GM18502 (cell line): Measurements from ENCODE around the gene ZEB2.
A peak's percentile ranks its signal among the peaks of the same experiment; 100 is the strongest.

Source experiments
- ATAC-seq: cut with Tn5 transposase; IDR thresholded peaks from one replicate; pipeline ENCODE4 v1.9.1; 2021; ENCODE audit warnings: mild to moderate bottlenecking; ENCODE audit not compliant: unreplicated experiment, poor library complexity

Gene ZEB2

DNA sequence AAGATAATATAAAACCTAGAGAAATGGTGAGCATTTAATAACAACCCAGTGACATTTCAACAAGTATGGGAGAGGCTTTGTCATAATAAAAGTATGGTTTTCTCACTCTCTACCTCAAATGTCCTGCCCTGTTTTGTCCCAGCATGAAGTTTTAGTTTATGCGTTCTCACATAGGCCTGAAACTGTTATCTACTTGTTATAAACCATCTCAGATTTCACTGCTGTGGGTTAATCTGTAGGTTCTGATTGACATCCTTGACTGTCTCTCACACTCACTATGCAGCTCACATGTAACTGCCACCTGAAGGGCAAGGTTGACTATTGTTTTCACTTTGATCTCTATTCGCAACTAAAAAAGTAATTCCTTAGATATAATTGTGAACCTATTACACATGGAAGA is 44.9 kb downstream of the ZEB2 start:
- no peak for ATAC-seq

DNA sequence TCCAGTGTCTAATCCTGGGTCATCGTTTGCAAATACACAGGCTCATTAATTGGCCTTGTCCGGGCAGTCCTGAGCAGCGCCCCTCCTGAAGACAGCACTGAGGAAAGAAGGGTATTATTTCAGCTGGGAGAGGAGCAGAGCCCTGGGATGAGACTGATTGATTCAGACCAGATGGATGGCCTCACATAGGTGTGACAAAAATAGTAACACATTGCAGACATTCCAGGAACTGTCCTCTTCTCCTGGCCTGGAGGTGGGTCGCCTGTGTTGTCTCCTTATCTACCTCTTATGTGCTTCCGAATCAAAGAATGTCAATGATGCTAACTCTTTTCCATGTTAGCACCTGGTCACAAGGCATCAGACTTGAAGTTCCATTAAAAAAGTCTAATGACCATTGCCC is 45.9 kb downstream of the ZEB2 start:
- no peak for ATAC-seq

DNA sequence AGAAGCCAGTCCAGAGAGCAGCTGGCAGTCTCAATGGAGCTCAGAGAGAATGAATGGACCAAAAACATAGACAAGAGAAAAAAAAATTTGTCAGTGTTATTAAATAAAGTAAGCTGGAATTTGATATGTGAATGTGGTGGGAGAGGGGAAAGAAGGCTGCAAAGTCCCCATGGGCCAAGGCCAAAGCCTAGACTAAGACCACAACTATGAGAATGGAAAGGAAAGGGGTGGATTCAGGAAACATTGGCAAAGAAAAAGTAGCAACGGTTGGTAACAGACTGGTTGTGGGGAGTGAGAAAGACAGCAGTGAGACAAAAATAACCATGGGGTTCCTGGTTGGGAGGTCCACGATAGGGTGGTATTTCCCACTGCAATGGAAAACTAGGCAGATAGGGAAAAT is 47.0 kb downstream of the ZEB2 start:
- no peak for ATAC-seq

DNA sequence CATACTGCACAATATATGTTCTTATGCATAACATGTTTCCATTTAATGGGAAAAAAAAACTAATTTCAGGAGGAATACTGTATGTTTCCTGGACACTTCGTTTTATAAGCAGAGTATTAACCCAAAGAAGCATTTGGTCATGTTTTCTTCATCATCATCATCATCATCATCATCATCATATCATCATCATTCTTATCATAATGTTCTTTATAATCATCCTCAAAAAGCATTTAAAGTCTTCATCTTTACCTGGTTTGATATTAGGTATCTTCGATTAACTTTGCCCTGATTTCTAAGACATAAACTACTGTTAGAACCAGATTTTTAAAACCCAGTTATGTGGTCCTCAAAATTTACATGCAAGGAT is 47.9 kb downstream of the ZEB2 start:
- no peak for ATAC-seq

DNA sequence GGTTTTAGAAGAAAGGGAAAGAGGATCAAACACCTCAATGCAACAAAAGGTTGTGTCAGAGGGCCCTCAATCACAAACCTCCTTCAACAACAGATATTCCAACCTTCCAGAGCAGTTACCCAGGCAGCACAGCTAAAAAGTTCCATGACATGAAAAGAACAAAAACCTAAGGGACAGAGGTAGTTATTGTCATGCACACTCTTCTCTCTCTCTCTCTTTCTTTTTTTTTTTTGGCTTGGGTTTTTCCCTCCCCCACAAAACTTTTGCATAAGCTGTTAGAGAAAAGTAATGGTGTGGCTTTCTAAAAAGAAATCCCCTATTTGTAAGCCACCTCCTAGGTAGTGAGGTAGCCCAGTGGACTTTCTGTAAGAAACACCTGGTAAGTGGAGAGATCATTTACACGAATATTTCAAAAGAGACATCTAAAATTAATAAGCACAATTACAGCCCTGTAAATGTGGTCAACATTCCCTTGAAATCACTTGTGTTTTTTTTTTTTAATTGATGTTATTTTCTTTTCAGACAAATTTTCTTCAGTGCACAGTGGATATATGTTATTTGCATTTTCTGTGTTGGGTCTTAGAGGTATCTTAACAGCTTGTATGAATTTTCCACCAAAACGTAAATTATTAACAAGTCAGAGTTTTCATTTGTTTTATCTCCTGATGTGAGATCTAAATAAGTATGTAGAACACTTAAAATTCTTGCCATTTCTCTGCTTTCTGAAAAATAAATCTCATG is 48.4 kb downstream of the ZEB2 start:
- peak; percentile 90 for ATAC-seq

DNA sequence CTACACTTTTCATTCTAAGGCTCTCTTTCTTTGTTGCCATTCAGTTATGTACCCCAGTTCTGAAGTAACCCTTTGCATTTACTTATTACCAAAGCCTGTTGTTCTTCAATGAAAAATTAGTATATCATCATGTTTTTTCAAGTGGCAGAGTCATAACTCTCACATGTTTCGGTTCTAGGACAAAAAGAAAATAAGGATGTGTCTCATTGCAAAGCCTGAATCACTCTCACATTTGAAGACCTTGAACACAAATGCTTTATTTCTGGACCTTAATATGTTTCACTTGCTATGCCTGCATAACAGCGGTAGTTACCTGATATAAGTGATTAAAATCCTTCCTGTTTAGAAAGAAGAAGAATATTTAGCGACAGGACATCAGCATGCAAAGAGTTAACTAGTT is 49.1 kb downstream of the ZEB2 start:
- no peak for ATAC-seq

DNA sequence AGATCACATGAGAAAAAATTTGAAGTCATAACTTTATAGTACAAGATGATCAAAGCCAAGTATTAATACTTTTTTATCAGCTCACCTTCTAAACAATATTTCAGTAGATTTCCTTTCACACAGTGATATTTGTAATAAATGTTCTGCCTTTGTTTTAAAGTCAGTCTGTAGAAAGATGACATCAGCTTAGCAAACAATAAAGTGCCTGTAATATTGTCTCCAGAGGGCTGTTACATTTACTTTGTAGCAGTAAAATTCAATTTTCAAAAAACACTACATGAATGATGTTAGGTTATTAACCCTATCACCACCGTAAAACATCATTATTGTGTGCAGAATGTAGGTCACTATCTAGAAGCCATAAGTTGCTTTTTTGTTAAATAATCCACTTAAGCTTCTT is 49.6 kb downstream of the ZEB2 start:
- no peak for ATAC-seq

DNA sequence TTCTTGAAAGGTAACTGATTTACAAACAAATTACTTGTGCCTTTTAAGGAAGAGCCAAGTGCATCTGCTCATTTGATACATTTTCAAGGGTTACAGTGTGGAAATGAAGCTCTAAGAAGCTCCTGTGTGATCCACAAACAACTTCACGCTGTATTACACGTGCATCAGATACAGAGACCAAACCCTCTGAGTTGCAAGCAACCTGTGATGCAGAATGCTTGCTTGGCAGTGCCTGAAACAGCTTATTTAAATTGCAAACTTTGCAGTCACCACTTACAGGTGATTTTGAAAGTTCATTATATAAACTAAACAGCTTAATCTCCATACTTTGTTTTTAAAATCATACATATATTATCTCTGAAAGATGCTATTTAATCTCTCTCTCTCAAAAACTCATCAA is 50.1 kb downstream of the ZEB2 start:
- no peak for ATAC-seq

DNA sequence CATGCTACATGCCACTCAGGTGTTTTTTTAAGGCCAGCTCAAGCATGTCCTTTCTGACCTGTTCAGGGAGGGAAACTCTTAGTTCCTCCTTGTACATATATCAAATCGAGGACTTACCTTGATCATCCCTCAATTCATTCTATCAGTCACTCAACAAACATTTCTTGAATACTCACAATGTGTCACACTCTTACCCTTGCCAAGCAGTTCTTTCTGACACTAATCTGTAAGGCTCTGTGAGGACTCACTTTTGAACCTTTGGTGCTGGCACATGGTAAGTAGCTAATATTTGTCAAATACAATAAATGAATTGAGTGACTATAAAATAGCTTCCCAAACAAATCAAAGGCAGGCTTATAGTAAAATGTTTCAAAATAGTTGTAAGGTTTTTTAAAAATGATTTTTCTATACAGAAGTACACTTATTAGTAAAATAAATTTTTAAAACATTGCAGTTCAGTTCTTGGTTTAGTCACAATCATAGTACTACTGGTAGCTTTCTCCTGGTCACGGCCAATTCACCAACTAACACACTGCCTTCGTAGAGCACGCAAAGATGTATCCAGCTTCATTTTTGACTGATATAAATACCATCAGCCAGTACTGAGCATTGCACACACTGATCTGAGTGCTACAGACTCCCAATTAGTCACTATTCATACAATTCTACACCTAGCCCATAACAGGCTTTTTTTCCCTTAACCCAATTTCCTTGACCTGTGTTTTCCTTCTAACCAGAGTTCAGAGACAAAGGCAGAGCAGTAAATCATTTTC is 50.9 kb downstream of the ZEB2 start:
- ATAC-seq, result no peak

DNA sequence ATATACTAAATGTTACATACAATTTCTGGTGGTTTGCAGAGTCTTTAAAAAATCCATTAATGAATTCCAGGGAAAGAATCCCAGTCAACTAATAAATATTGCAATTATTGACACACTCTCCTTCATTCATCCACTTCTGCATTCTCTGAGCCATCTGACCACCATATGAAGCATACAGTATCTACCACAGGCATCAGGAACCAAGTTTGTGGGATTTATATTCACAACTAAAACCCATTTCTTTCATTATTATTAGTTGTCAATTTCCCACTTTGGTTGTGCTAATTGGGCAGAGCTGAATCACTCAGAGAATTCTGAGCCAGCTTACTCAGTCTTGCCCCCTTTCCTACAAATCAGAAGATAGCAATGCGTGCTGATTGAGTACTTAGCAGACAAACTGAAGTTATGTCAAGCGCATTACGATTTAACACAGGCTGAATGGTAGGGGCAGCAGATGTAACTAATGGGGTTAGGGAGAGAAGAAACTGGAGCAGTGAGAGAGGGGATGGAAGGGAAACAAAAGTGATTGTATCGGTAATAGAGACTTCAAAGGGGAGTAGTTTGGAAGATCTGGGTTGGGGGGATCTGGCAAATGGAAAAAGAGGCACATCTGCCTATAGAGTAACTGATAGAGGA is 52.3 kb downstream of the ZEB2 start:
- no peak for ATAC-seq

DNA sequence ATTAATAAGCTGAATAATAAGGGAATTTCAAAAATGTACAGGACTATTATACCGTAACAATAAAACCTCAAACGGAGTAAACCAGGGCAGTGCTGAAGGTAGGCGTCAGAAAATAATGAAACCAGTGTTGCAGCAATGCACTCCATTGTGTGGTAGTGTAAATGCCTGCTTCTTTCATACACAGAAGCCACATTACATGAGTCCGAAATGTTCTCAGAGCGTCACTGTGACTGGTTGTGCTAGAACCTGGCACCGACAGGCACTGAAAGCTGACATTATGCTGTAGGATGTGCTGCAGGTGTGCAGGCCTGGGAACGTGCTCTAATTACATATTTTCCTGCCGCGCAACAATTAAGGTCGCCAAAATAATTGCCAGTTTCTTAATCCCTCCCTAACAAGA is 53.3 kb downstream of the ZEB2 start:
- ATAC-seq, result no peak

DNA sequence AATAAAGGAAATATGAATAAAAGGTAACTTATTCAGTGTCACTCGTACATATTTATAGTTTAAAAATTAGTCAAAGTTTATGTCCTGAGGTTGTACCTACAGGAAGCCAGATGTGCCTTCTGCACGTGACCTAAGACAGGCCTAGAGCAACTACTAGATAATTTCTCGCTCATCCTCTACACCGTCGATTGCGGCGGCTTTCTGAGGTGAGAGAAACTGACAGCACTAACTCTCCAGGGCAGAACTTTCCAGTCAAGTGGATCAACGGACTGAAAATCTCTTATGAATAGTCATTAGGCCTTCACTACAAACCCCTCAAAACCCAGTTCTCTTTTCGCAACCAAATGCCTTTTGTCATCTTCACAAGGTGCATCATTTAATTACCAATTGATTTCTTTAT is 54.2 kb downstream of the ZEB2 start:
- ATAC-seq, result no peak

DNA sequence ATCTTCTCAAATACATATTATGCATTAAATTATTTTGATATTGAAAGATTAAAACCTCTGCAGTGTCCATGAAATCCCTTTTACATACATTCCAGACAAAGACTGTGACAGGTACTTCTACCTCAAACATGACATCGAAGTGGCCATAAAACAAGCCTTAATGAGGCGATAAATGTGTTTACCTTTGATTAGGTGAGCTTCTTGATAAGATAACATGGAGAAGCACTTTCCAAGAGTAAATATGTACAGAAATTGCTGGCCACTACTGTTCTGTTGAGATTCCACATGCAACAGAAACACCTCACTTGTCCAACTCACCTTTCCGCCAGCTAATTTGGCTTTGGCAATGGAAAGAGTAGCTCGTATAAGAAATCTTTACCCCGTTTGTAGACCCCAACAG is 55.2 kb downstream of the ZEB2 start:
- no peak for ATAC-seq

DNA sequence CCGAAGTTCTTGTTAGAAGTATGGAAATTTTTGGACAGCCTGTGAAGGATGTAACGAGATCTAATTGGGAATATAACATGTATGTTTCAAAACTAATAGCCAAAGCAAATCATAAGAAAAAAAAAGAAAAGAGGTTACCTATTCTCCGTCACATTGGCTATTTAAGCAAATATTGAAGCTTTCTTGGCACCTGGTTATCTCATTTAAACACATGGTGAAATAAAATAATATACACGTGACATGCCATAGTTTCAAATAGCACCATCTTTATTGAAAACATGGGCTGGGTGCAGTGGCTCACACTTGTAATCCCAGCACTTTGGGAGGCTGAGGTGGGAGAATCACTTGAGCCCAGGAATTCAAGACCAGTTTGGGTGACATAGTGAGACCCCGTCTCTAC is 56.7 kb downstream of the ZEB2 start:
- no peak for ATAC-seq

DNA sequence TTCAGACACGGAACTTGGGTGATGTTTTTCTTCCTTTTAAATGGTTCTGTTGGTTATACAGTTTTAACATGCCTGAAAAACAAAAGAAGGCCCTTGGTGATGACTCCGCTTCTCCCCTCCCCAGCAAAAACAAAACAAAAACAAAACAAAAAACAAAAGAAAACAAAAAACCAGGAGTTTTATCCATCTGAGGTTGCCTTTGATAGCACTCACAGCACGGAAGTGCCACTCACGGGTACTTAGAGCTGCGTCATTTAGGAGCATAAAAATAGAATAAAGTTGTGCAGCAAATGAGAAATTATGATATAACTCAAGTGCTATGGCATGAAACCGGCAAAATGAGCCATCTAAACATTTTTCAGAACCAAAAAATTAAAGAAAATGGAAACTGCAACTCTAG is 57.7 kb downstream of the ZEB2 start:
- ATAC-seq, result no peak

DNA sequence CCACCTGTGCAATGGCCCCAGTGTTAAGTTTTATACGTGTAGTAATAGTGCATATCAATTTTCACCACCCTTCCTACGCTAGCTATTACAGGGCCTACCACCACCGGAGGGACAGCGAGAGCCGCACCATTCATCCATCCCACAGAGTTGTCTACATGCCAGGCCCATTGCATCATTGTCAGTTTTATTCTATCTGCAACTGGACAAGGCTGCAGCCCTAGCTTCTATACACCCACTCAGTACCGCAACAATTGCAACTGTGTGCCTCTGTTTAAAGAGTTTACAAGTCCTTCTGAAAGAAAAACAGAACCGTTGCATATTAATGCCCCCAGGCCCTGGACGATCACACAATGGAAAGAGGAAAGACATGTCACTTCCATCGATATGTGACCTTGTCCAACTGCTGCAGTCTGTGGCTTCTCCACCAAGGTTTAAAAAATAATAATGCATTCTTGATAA is 58.6 kb downstream of the ZEB2 start:
- ATAC-seq, result no peak

DNA sequence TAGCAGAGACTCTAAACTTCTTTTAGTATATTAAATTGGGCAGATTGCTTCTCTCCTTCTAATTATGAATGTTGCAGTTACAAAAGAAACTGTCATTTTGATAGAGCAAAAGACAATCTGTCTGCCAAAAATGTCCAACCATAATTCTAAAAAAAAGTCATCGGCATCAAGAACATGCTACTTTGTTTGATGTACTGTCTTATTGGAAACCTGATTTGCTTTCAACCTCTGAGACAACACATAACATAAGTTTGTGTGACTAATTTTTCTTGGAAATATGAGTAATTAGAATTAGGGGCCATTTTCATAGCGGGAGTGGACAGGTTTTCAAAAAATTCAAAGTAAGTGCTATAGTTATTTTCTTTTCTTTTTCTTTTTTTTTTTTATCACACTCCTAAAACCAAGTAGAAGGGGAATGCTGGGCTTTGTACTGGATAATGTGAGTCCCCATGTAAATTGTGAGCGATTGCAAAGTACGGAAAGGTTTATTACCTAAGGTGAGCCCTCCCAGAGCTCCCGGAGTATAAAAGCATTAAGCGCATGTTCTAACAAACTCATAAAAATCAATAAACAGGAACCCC is 59.1 kb downstream of the ZEB2 start:
- ATAC-seq, result no peak

DNA sequence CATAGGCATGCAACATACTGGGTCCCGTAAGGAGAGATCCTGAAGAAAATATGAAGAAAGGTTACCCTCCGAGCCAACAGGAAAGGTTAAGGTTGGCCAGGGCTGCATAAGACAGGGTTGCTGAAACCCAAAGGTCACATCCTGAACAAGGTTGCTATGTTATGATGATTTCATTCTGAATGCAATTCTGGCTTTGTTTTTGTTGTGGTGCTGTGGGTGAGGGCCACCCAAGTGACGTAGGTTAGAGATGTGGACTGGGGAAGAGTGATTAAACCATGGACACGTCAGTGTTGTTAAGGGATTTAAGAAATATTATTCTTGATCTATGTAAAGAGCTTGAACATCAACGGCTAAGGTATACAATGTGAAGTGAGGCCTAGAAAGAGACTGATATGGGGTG is 60.0 kb downstream of the ZEB2 start:
- ATAC-seq, result no peak

DNA sequence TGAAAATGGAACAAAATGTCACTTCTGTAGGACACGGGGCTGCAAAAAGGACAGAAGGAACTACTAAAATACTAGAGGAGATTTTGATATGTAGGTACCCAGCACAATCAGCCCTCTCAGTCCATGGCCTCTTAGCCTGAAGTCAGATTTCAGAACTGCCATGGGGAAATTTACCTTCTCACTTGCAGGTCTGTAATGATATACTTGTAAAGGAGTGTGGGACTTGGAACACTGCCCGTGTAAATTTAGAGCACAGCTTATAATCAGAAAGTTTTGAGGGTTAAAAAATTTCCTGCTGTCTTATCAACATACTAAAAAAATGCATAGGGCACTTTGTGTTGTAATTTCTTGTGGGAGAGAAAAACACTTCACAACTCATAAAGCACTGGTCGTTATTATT is 60.6 kb downstream of the ZEB2 start:
- no peak for ATAC-seq

DNA sequence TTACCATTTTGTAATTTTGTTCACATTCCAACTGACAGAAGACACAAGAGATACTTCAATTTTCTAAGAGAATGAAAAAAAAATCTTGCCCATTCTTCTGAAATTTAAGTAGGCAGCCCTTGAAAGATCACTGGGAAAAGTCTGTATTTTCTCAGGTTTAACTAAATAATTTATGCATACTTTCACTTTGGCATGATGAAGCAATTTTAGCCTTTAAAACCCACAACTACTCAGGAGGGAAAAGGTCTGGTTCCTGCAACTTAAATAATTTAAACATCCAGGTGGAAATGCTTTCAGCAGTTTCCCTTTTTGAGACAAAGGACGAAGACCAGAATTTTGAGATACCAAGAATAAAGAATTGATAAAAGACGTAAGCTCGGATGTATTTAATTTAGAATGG is 61.4 kb downstream of the ZEB2 start:
- no peak for ATAC-seq

DNA sequence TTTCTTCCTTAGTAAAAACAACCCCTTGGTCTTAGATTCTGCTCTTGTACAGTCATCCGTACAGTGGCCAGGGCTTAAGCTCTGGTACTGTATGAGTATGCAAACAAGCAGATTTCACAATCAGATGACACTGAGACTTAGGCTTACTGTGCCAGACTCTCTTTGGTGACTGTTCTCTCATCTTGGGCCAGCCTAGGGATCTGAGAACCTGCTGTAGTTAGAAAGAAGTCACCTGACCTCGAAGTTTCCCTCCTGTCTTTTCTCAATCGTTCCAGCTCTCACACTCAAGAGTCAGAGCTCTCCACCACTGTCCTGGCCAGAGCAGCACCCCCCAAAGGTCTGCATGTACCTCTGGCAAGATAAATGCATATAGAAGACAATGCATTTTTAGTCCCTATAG is 63.2 kb downstream of the ZEB2 start:
- ATAC-seq, result no peak
